Gastrocnemius medialis (tissue), 4 donors: ENCODE results near the gene ST8SIA6. TPM values are rescaled to one million over a fixed set of nuclear protein-coding genes. Genes with fewer than 3 reads are reported as not detected.

ENCODE experiments used
- ATAC-seq, 2 donors: fragments of 150-250 bp; one replicate each; pipeline ENCODE4 v1.9.1; 2016
- DNase-seq, 2 donors: peaks; one replicate each; pipeline ENCODE4 v3.0.0-alpha.2; 2019
- H3K27ac ChIP-seq, 4 donors: fragments of 200-600 bp; sonication (generic); 1 replicate in 1 of 4; 2 replicates in 3 of 4; pipeline ENCODE4 v1.5.1; 2016 to 2018; ENCODE audit warnings: mild to moderate bottlenecking in 2 of 4, moderate library complexity in 1 of 4
- H3K27me3 ChIP-seq, 3 donors: fragments of 200-600 bp; sonication (generic) in 2 of 3; 1 replicate in 1 of 3; 2 replicates in 2 of 3; pipeline versions ENCODE4 v1.5.1 to v1.6.0; 2016 to 2019; ENCODE audit warnings: mild to moderate bottlenecking in 1 of 3, moderate library complexity in 1 of 3
- H3K36me3 ChIP-seq, 2 donors: fragments of 200-600 bp; sonication (generic) in 1 of 2; one replicate each; pipeline ENCODE4 v1.5.1; 2017 to 2018
- H3K4me1 ChIP-seq, 2 donors: fragments of 200-600 bp; sonication (generic) in 1 of 2; one replicate each; pipeline ENCODE4 v1.5.1; 2016 to 2017; ENCODE audit warnings: mild to moderate bottlenecking in 2 of 2
- H3K4me3 ChIP-seq, 4 donors: fragments of 200-600 bp; sonication (generic) in 3 of 4; 1 replicate in 1 of 4; 2 replicates in 3 of 4; pipeline ENCODE4 v1.5.1; 2016 to 2019; ENCODE audit warnings: mild to moderate bottlenecking in 2 of 4
- H3K9me3 ChIP-seq, 3 donors: fragments of 200-600 bp; sonication (generic) in 2 of 3; 1 replicate in 1 of 3; 2 replicates in 2 of 3; pipeline ENCODE4 v1.5.1; 2016 to 2019
- CTCF ChIP-seq, 5 experiments: fragments of 450-650 bp in 3 of 5; fragments of 200-600 bp in 2 of 5; sonication (generic) in 2 of 5; IDR thresholded peaks in 4 of 5; conservative IDR thresholded peaks in 1 of 5; 1 replicate in 4 of 5; 2 replicates in 1 of 5; pipeline ENCODE4 v1.5.1; 2016 to 2019; ENCODE audit warnings: antibody characterized with exemption in 5 of 5, mild to moderate bottlenecking in 3 of 5, moderate library complexity in 3 of 5
- POLR2A ChIP-seq, 2 donors: fragments of 450-650 bp; IDR thresholded peaks; one replicate each; pipeline ENCODE4 v1.6.1; 2017; ENCODE audit warnings: antibody characterized with exemption in 2 of 2, mild to moderate bottlenecking in 2 of 2, moderate library complexity in 2 of 2
- in situ Hi-C, 4 donors: fragments of 200-750 bp; cut with MboI; loops; one replicate each; pipeline versions ENCODE4 v1.15.0 to v1.8.0; 2017; ENCODE audit warnings: low sequenced_read_pairs in 4 of 4
- intact Hi-C: fragments of 100-400 bp; cut with DNase I; formaldehyde crosslinking; loops from one replicate; pipeline ENCODE4 v1.15.1; 2023; ENCODE audit warnings: low total_unique reads
- total RNA-seq, 4 donors: library from RNA; depleted of rRNA; stranded (reverse); fragments of >200 nt; gene quantifications; one replicate each; pipeline versions ENCODE4 v1.1.0 to v1.2.3, GENCODE V29; 2016

Gene ST8SIA6
- total RNA-seq, 4 donors from 2014 or later: 0.27 to 0.66 (median 0.44) TPM

GRCh38 chr10:17348011-17348500, 106.3 kb downstream of the ST8SIA6 start:
- DNase-seq (no peak), ATAC-seq (no peak)
- in situ Hi-C loops: no loop called here
- intact Hi-C loops: no loop called here
- Histone ChIP-seq H3K36me3 (no peaks in the 10 kb centered on the region), H3K4me1 (no peaks in the 10 kb centered on the region), H3K27me3 (no peaks in the 10 kb centered on the region), H3K4me3 (peak overlapping the region in 1 of 4 donors; percentile 44), H3K9me3 (no peaks in the 10 kb centered on the region), H3K27ac (no peak overlapping the region)
- TF ChIP-seq POLR2A (IDR thresholded peaks at IDR 0.05) (no peak), CTCF (IDR thresholded peaks at IDR 0.05 in 4 of 5, conservative IDR thresholded peaks at IDR 0.05 in 1 of 5) (no peak)

GRCh38 chr10:17344206-17344605, 110.2 kb downstream of the ST8SIA6 start:
- ATAC-seq: no peak
- Histone ChIP-seq H3K27me3 (no peaks in the 10 kb centered on the region), H3K36me3 (no peaks in the 10 kb centered on the region), H3K9me3 (no peaks in the 10 kb centered on the region), H3K4me3 (no peak overlapping the region), H3K27ac (no peak overlapping the region), H3K4me1 (no peaks in the 10 kb centered on the region)
- in situ Hi-C loops (no loop called here), intact Hi-C loops (no loop called here)
- TF ChIP-seq CTCF (IDR thresholded peaks at IDR 0.05 in 4 of 5, conservative IDR thresholded peaks at IDR 0.05 in 1 of 5) (no peak), POLR2A (IDR thresholded peaks at IDR 0.05) (no peak)
- no peak for DNase-seq

GRCh38 chr10:17343118-17343517, 111.3 kb downstream of the ST8SIA6 start:
- Histone ChIP-seq H3K27ac (no peak overlapping the region), H3K4me1 (no peaks in the 10 kb centered on the region), H3K4me3 (no peak overlapping the region), H3K9me3 (no peaks in the 10 kb centered on the region), H3K27me3 (no peaks in the 10 kb centered on the region), H3K36me3 (no peaks in the 10 kb centered on the region)
- ATAC-seq (no peak), DNase-seq (no peak)
- TF ChIP-seq POLR2A (IDR thresholded peaks at IDR 0.05) (no peak), CTCF (IDR thresholded peaks at IDR 0.05 in 4 of 5, conservative IDR thresholded peaks at IDR 0.05 in 1 of 5) (no peak)
- in situ Hi-C loops: no loop called here
- intact Hi-C loops: no loop called here

GRCh38 chr10:17340144-17340829, 114.1 kb downstream of the ST8SIA6 start:
- ATAC-seq (no peak), DNase-seq (no peak)
- in situ Hi-C loops (no loop called here), intact Hi-C loops (no loop called here)
- Histone ChIP-seq H3K27ac (no peak overlapping the region), H3K4me1 (no peaks in the 10 kb centered on the region), H3K4me3 (no peak overlapping the region), H3K27me3 (no peaks in the 10 kb centered on the region), H3K9me3 (no peaks in the 10 kb centered on the region), H3K36me3 (no peaks in the 10 kb centered on the region)
- no peak for TF ChIP-seq CTCF (IDR thresholded peaks at IDR 0.05 in 4 of 5, conservative IDR thresholded peaks at IDR 0.05 in 1 of 5)
- TF ChIP-seq POLR2A (IDR thresholded peaks at IDR 0.05): no peak

- no peak for ATAC-seq
- TF ChIP-seq POLR2A (IDR thresholded peaks at IDR 0.05) (no peak), CTCF (IDR thresholded peaks at IDR 0.05 in 4 of 5, conservative IDR thresholded peaks at IDR 0.05 in 1 of 5) (no peak)
- no peaks in the 10 kb centered on the region for H3K36me3 ChIP-seq
Measured at GRCh38 chr10:17335065-17335464, 119.3 kb downstream of the ST8SIA6 start.

More at GRCh38 chr10:17335065-17335464, 119.3 kb downstream of the ST8SIA6 start:
- no peaks in the 10 kb centered on the region for H3K4me1 ChIP-seq
- no peak for DNase-seq
- no peak overlapping the region for H3K27ac ChIP-seq
- in situ Hi-C loops (no loop called here), intact Hi-C loops (no loop called here)
- H3K27me3 ChIP-seq: no peaks in the 10 kb centered on the region
- H3K4me3 ChIP-seq: no peak overlapping the region
- H3K9me3 ChIP-seq: no peaks in the 10 kb centered on the region
